Large intestine (tissue), 3 donors: ENCODE results near the gene ARL5C. TPM values are rescaled to one million over a fixed set of nuclear protein-coding genes. Genes with fewer than 3 reads are reported as not detected.
"Not testable (repeated sequence)": the region's sequence is repeated elsewhere in the genome, so short reads cannot be mapped to it uniquely, and the experiment has no call there.

Experiments
- DNase-seq, 2 donors: peaks; one replicate each; pipeline versions ENCODE4 v3.0.0 to v3.0.0-alpha.2; 2013
- H3K27ac ChIP-seq: one replicate; pipeline ENCODE4 v1.5.1; 2013; ENCODE audit warnings: low read length
- H3K27me3 ChIP-seq: 2 replicates; pipeline ENCODE4 v1.6.1; 2013; ENCODE audit warnings: low read length; ENCODE audit not compliant: control insufficient read depth, insufficient read depth
- H3K36me3 ChIP-seq: 2 replicates; pipeline ENCODE4 v1.6.1; 2013; ENCODE audit warnings: low read length; ENCODE audit not compliant: control insufficient read depth, insufficient read depth
- H3K4me1 ChIP-seq: one replicate; pipeline ENCODE4 v1.6.1; 2013; ENCODE audit warnings: low read length; ENCODE audit not compliant: control insufficient read depth, insufficient read depth
- H3K4me3 ChIP-seq: one replicate; pipeline ENCODE4 v1.5.1; 2013; ENCODE audit warnings: low read length
- H3K9me3 ChIP-seq: one replicate; pipeline ENCODE4 v1.6.1; 2013; ENCODE audit warnings: mild to moderate bottlenecking, low read depth, low read length, moderate library complexity; ENCODE audit not compliant: control insufficient read depth
- WGBS: methylation state at CpG from one replicate; pipeline ENCODE4 v1.1.5; 2013; ENCODE audit warnings: low lambda C conversion rate; ENCODE audit not compliant: insufficient coverage; 5-methylcytosine and 5-hydroxymethylcytosine counted together
- polyA plus RNA-seq: library from polyadenylated mRNA; unstranded; fragments of 120-200 nt; gene quantifications from one replicate; pipeline ENCODE4 v1.2.1, GENCODE V29; 2013

ARL5C gene
- polyA plus RNA-seq, 1 donor, result not detected

DNA sequence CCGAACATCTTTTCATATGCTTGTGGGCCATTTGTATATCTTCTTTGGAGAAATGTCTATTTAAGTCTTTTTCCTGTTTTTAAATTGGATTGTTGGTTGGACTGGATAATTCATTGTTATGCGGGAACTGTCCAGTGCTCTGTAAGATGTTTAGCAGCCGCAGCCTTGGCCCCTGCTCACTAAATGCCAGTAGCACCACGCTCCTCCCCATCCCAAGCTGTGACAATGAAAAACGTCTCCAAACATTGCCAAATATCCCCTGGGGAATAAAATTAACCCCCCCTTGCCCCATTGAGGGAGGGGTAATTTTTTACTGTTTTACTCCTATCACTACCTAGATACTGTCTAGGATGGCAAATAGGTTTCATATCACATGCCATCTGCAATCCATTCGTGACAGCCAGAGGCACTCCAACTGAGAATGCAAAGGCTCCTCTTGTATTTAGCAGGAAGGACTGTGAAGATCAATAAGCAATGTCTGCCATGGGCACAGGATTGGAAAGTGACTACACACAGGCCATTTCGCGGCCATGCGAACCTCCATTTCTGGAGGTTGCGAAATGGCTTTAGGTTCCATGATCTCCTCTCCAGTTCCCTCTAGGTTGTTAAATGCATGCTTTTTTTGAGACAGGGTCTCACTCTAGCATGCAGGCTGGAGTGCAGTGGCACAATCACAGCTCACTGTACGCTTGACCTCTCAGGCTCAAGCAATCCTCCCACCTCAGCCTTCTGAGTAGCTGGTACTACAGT is 23.9 kb downstream of the ARL5C start:
- Histone ChIP-seq H3K27me3 (no peaks in the 10 kb centered on the region), H3K4me1 (no peaks in the 10 kb centered on the region), H3K4me3 (no peak overlapping the region), H3K9me3 (no peaks in the 10 kb centered on the region), H3K27ac (no peak overlapping the region), H3K36me3 (no peaks in the 10 kb centered on the region)
- WGBS, result 100% methylated on average over 1 of the region's 11 CpGs
- no peak for DNase-seq

DNA sequence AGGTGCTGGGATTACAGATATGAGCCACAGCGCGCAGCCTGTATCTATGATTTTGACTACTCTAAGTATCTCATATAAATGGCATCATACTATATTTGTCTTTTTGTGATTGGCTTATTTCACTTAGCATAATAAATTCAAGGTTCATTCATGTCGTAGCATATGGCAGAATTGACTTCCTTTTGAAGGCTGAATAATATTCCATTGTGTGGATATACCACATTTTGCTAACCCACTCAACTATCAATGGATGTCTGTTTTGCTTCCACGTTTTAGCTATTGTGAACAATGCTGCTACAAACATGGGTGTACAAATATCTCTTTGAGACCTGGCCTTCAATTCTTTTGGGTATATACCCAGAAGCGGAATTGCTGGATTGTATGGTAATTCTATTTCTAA is 24.7 kb downstream of the ARL5C start:
- 100% methylated on average over 1 of the region's 5 CpGs for WGBS
- Histone ChIP-seq H3K27ac (no peak overlapping the region), H3K4me3 (no peak overlapping the region), H3K4me1 (no peaks in the 10 kb centered on the region), H3K9me3 (no peaks in the 10 kb centered on the region), H3K27me3 (no peaks in the 10 kb centered on the region), H3K36me3 (no peaks in the 10 kb centered on the region)
- no peak for DNase-seq

DNA sequence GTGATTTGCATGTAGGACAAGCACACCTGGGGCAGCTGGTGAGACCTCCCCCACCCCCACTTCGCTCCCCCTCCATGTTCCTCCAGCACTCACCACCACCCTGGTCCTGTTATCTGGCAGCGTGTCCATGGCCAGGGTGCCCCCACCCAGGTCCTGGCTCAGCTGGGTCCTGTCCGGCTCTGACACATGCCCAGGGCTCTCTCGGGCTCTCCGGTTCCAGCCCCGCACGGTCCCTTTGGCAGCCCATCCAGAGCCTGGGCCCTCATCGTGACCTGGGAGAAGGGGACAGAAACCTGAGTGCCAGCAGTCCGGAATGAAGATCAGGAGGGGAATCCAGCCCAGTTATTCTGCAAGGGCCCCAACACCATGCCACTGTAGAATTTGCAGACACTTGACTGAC is 26.4 kb downstream of the ARL5C start:
- no peak for DNase-seq
- Histone ChIP-seq H3K27ac (no peak overlapping the region), H3K36me3 (no peaks in the 10 kb centered on the region), H3K4me3 (no peak overlapping the region), H3K4me1 (no peaks in the 10 kb centered on the region), H3K27me3 (no peaks in the 10 kb centered on the region), H3K9me3 (no peaks in the 10 kb centered on the region)
- WGBS, result no CpG with 5 or more reads among the region's 9 CpGs

DNA sequence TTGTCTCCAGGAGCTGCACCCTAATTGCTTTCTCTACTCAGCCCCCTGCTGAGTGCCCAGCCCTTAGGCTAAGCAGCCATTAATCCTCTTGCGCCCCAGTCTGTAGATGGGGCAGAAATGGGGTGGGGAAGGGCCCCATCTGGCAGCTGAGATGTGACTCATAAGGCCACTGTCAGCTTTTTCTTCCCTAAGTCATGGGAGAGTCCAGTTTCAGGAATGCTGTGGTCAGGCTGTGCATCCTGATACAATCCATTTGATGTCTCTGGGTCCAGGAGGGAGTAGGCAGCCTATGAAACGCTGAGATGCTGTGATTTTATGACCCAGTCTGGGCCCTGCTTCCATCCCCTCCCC is 26.8 kb downstream of the ARL5C start:
- H3K4me3 ChIP-seq, result no peak overlapping the region
- no peaks in the 10 kb centered on the region for H3K4me1 ChIP-seq
- no peaks in the 10 kb centered on the region for H3K9me3 ChIP-seq
- WGBS, result no CpG with 5 or more reads among the region's 2 CpGs
- H3K27me3 ChIP-seq, result no peaks in the 10 kb centered on the region
- DNase-seq, result no peak
- H3K27ac ChIP-seq, result no peak overlapping the region
- H3K36me3 ChIP-seq, result no peaks in the 10 kb centered on the region

DNA sequence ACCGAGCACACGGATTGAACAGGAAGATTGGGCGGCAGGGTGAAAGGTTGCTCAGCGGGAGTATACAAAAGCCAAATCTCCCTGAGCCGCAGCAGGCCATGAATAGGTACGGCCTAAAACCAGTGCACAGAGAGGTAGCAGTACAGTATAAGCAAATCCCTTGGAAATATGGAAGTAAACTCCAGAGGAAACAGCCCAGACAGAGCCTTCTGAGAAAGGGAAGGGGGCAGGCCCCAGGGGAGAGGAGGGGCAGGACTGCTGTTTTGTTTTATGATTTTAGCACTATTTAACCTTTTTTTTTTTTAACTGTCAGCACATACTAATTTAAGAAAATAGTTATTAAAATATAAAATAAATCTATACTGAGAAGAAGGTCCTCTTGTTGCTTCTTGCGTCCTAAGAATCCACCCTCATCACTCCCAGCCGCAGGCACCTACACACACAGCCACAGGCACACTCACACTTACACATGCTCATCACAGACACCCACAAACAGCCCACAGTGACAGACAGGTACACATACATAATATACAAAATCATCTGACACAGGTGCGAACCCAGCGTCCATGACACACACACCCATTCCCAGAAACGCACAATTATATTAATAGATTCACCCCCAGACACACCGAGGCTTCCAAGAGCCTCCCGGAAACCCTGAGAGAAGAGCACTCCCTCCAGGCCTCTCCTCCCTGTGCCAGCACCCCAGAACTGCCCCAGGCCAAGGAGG is 27.4 kb downstream of the ARL5C start:
- H3K4me3 ChIP-seq, result no peak overlapping the region
- no peaks in the 10 kb centered on the region for H3K4me1 ChIP-seq
- 60% methylated on average over 1 of the region's 13 CpGs for WGBS
- DNase-seq, result no peak
- no peak overlapping the region for H3K27ac ChIP-seq
- H3K36me3 ChIP-seq, result no peaks in the 10 kb centered on the region
- no peaks in the 10 kb centered on the region for H3K9me3 ChIP-seq
- H3K27me3 ChIP-seq, result no peaks in the 10 kb centered on the region

DNA sequence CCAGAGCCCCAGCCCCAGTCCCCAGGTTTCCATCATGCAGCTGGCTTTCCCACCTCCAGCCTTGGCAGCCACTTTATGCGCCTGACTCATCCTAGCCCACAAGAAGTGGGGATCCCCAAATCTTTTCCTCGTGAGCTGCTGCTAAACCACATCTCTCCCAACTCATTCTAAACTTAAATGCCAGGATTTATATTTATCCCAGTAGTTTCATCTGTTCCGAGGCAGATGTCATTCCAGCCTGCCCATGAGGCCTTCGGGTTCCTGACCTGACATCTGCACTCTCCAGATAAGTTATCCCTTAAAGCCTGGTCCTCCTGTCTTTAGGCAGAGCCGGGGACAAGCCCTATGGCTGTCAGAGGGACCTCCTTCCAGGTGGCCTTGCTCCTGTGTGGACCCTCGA is 31.1 kb downstream of the ARL5C start:
- Histone ChIP-seq H3K27ac (no peak overlapping the region), H3K27me3 (no peaks in the 10 kb centered on the region), H3K4me3 (no peak overlapping the region), H3K36me3 (no peaks in the 10 kb centered on the region), H3K4me1 (no peaks in the 10 kb centered on the region), H3K9me3 (no peaks in the 10 kb centered on the region)
- WGBS, result no CpG with 5 or more reads among the region's 6 CpGs
- no peak for DNase-seq

DNA sequence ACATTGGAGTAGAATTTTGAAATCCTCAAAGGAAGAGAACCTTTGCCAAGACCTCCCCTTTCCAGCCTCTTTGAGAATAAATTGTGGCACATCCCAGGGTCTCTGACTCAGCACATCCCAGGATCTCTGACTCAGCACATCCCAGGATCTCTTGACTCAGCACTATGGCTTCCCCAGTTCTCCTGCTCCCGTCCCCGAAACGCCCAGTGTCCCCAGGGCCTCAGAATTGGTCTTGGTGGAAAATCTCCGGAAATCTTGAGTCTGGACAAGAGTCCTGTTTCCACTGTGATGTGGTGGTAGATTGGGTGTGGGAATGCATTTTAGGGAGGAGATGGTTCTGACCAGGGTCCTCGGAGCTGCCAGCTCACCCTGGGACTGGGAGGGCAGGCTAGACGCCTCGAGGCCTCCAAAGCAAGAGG is 33.8 kb downstream of the ARL5C start:
- no peaks in the 10 kb centered on the region for H3K9me3 ChIP-seq
- H3K27me3 ChIP-seq, result no peaks in the 10 kb centered on the region
- no peaks in the 10 kb centered on the region for H3K36me3 ChIP-seq
- no CpG with 5 or more reads among the region's 7 CpGs for WGBS
- DNase-seq, result no peak
- no peak overlapping the region for H3K4me3 ChIP-seq
- no peak overlapping the region for H3K27ac ChIP-seq
- H3K4me1 ChIP-seq, result no peaks in the 10 kb centered on the region

DNA sequence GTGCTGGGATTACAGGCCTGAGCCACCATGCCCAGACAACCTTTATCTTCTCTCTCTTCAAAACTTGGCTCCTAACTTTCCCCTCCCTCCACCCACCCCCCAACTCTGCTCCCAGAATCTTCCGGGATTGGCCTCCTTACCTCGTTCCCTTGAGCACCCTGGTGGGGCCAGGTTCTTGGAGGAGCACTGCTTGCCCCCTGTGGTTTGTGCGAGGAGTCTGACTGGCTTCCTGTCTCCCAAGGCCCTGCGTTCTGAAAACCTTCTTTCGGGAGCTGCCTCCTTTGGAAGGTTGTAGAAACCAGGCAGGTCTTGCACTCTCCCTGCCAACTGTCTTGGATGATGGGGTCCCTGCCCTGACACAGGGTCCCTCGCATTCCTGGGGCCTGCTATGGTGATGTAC is 34.3 kb downstream of the ARL5C start:
- WGBS, result no CpG with 5 or more reads among the region's 6 CpGs
- DNase-seq, result no peak
- H3K9me3 ChIP-seq, result no peaks in the 10 kb centered on the region
- no peak overlapping the region for H3K27ac ChIP-seq
- H3K4me1 ChIP-seq, result no peaks in the 10 kb centered on the region
- no peaks in the 10 kb centered on the region for H3K27me3 ChIP-seq
- no peaks in the 10 kb centered on the region for H3K36me3 ChIP-seq
- no peak overlapping the region for H3K4me3 ChIP-seq

DNA sequence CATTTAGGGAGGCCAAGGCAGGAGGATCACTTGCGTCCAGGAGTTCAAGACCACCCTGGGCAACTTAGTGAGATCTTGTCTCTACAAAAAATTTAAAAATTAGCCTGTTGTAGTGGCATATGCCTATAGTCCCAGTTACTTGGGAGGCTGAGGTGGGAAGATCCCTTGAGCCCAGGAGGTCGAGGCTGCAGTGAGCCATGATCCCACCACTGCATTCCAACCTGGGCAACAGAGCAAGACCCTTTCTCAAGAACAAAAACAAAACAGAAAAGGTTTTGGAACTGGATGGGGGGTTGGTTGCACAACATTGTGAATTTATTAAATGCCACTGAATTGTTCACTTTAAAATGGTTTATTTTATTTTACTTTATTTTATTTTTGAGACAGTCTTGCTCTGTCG is 35.8 kb downstream of the ARL5C start:
- H3K9me3 ChIP-seq, result no peaks in the 10 kb centered on the region
- no peaks in the 10 kb centered on the region for H3K4me1 ChIP-seq
- H3K27ac ChIP-seq, result no peak overlapping the region
- no peak overlapping the region for H3K4me3 ChIP-seq
- no peak for DNase-seq
- WGBS, result 80% methylated on average over 1 of the region's 3 CpGs
- no peaks in the 10 kb centered on the region for H3K27me3 ChIP-seq
- H3K36me3 ChIP-seq, result no peaks in the 10 kb centered on the region

DNA sequence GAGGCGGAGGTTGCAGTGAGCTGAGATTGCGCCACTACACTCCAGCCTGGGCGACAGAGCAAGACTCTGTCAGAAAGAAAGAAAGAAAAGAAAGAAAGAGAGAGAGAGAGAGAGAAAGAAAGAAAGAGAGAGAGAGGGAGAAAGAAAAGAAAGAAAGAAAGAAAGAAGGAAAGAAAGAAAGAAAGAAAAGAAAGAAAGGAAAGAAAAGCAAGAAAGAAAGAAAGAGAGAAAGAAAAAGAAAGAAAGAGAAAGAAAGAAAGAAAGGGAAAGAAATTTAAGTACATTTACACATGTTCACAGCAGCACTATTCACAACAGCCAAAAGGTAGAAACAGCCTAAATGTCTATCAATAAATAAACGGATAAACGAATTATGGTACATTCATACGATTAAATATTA is 36.4 kb downstream of the ARL5C start:
- not testable (repeated sequence) for H3K36me3 ChIP-seq, H3K4me3 ChIP-seq, H3K27me3 ChIP-seq, H3K9me3 ChIP-seq, DNase-seq, H3K4me1 ChIP-seq, H3K27ac ChIP-seq
- 87% methylated on average over 4 of the region's 6 CpGs for WGBS

DNA sequence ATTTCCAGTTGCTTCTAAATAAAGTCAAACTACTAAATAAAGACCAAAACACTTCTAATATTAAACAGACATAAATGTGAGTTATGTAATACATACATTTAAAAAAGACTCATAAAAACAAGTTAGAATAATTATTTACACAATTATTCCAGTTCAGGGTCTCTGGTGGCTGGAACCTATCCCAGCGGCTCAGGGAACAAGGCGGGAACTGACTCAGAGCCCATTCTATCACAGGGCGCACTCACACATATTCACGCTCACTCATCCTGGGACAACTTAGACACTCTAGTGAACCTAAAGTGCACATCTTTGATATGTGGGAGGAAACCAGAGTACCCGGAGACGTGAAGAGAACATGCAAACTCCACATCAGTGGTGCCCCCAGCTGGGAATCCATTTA is 39.5 kb downstream of the ARL5C start:
- Histone ChIP-seq H3K36me3 (no peaks in the 10 kb centered on the region), H3K4me3 (no peak overlapping the region), H3K27ac (no peak overlapping the region), H3K9me3 (no peaks in the 10 kb centered on the region), H3K4me1 (no peaks in the 10 kb centered on the region), H3K27me3 (peaks cover 3% of the 10 kb centered on the region)
- WGBS, result no CpG with 5 or more reads among the region's 6 CpGs
- DNase-seq, result no peak
